Right lobe of liver (tissue), 6 donors: ENCODE data around the gene SPATA45. TPM values are rescaled to one million over a fixed set of nuclear protein-coding genes. Genes with fewer than 3 reads are reported as not detected.
A peak's percentile ranks its signal among the peaks of the same experiment; 100 is the strongest.

ENCODE experiments used
- ATAC-seq, 4 donors: fragments of 200-7000 bp; cut with Tn5 transposase; one replicate each; pipeline ENCODE4 v1.9.1; 2020; ENCODE audit warnings: mild to moderate bottlenecking in 4 of 4, moderate library complexity in 4 of 4
- DNase-seq, 3 donors: peaks; one replicate each; pipeline ENCODE4 v3.0.0-alpha.2; 2020
- H3K27ac ChIP-seq, 3 donors: fragments of 200-600 bp; one replicate each; pipeline ENCODE4 v1.8.0; 2022
- H3K27me3 ChIP-seq, 2 donors: fragments of 200-600 bp; one replicate each; pipeline ENCODE4 v1.8.0; 2022
- H3K36me3 ChIP-seq, 4 donors: fragments of 200-600 bp; sonication (generic) in 1 of 4; one replicate each; pipeline versions ENCODE4 v1.5.1 to v1.8.0; 2017 to 2022; ENCODE audit warnings: control low read depth in 1 of 4
- H3K4me1 ChIP-seq, 4 donors: fragments of 200-600 bp; sonication (generic) in 1 of 4; one replicate each; pipeline versions ENCODE4 v1.5.1 to v1.8.0; 2017 to 2022; ENCODE audit warnings: control low read depth in 1 of 4
- H3K4me3 ChIP-seq, 3 donors: fragments of 200-600 bp; one replicate each; pipeline ENCODE4 v1.8.0; 2022
- H3K9me3 ChIP-seq, 4 donors: fragments of 200-600 bp; sonication (generic) in 1 of 4; one replicate each; pipeline versions ENCODE4 v1.5.1 to v1.8.0; 2017 to 2022; ENCODE audit warnings: control low read depth in 1 of 4
- CTCF ChIP-seq, 4 donors: fragments of 200-600 bp in 3 of 4; fragments of 450-650 bp in 1 of 4; IDR thresholded peaks; one replicate each; pipeline versions ENCODE4 v1.5.1 to v1.8.0; 2016 to 2022; ENCODE audit warnings: antibody characterized with exemption in 4 of 4, mild to moderate bottlenecking in 2 of 4
- POLR2A ChIP-seq: fragments of 450-650 bp; IDR thresholded peaks from one replicate; pipeline ENCODE4 v1.6.1; 2017; ENCODE audit warnings: antibody characterized with exemption, mild to moderate bottlenecking
- WGBS: methylation state at CpG from one replicate; pipeline ENCODE4 v1.1.6; 2018; ENCODE audit warnings: low coverage, low lambda C conversion rate; ENCODE audit not compliant: insufficient coverage; ENCODE audit errors: missing lambda C conversion rate; 5-methylcytosine and 5-hydroxymethylcytosine counted together
- intact Hi-C, 2 donors: fragments of 100-400 bp; cut with DNase I; formaldehyde crosslinking; loops; one replicate each; pipeline versions ENCODE4 v1.11.2 to v1.14.1; 2022
- total RNA-seq, 6 experiments: library from RNA; depleted of rRNA in 2 of 6; stranded (reverse); fragments of >200 nt in 2 of 6; fragmentation: NEBNext Ultra II Directional in 3 of 6; extraction: Animal tissue kit (Norgen Biotek cat#: 25700) in 3 of 6; gene quantifications; one replicate each; pipeline versions ENCODE4 v1.1.0 to v1.2.4, GENCODE V29; 2016 to 2023
- donor health status: DM: no; HTN: yes; CAD: no.
- donor health status: DM: no; HTN: no; CAD: no.
- donor health status: DM: no; HTN: no; CAD: no.
- donor health status: DM: no; HTN: yes; CAD: no.
- donor health status: DM: no; HTN: yes; CAD: no.

The SPATA45 gene
- total RNA-seq, 6 experiments from 2014 or later, result 1.2 TPM; not detected in 5

DNA sequence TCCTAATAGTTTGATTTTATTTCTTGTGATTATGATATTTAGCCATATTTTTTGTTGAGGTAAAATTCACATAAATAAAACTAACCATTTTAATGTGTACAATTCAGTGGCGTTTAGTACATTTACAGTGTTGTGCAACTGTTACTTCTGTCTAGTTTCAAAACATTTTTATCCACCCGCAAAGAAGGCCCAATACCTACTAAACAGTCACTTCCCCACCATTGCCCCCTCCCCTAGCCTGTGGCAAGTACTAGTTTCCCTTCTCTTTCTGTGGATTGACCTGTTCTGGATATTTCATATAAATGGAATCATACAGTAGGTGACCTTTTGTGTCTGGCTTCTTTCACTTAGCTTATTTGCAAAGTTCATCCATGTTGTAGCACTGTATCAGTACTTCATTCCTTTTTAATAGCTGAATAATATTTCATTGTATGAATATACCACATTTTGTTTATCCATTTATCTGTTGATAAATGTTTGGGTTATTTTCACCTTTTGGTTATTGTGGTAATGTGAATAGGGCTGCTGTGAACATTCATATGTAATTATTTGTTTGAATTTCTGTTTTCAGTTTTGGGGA lies 14.8 kb upstream of the SPATA45 start:
- no peak for ATAC-seq
- peaks cover 0 to 7% (median 0%) of the 10 kb centered on the region in 4 donors for H3K4me1 ChIP-seq
- DNase-seq, result no peak
- intact Hi-C loops, result no loop called here
- no peaks in the 10 kb centered on the region for H3K36me3 ChIP-seq
- TF ChIP-seq CTCF (IDR thresholded peaks at IDR 0.05) (no peak), POLR2A (no peak)
- no peaks in the 10 kb centered on the region for H3K27me3 ChIP-seq
- no peak overlapping the region for H3K4me3 ChIP-seq
- H3K27ac ChIP-seq, result no peak overlapping the region
- H3K9me3 ChIP-seq, result no peaks in the 10 kb centered on the region
- WGBS, result 69% methylated on average over 2 of the region's 2 CpGs

- WGBS, result 72% methylated on average over 5 of the region's 5 CpGs
- Histone ChIP-seq H3K27me3 (no peaks in the 10 kb centered on the region), H3K27ac (no peak overlapping the region), H3K9me3 (no peaks in the 10 kb centered on the region), H3K4me1 (peaks cover 0 to 7% (median 0%) of the 10 kb centered on the region in 4 donors), H3K36me3 (no peaks in the 10 kb centered on the region), H3K4me3 (no peak overlapping the region)
- DNase-seq (no peak), ATAC-seq (no peak)
- intact Hi-C loops, result no loop called here
- TF ChIP-seq CTCF (IDR thresholded peaks at IDR 0.05) (no peak), POLR2A (no peak)
These were observed 13.5 kb upstream of the SPATA45 start for GRCh38 chr1:212860713-212861581.

DNA sequence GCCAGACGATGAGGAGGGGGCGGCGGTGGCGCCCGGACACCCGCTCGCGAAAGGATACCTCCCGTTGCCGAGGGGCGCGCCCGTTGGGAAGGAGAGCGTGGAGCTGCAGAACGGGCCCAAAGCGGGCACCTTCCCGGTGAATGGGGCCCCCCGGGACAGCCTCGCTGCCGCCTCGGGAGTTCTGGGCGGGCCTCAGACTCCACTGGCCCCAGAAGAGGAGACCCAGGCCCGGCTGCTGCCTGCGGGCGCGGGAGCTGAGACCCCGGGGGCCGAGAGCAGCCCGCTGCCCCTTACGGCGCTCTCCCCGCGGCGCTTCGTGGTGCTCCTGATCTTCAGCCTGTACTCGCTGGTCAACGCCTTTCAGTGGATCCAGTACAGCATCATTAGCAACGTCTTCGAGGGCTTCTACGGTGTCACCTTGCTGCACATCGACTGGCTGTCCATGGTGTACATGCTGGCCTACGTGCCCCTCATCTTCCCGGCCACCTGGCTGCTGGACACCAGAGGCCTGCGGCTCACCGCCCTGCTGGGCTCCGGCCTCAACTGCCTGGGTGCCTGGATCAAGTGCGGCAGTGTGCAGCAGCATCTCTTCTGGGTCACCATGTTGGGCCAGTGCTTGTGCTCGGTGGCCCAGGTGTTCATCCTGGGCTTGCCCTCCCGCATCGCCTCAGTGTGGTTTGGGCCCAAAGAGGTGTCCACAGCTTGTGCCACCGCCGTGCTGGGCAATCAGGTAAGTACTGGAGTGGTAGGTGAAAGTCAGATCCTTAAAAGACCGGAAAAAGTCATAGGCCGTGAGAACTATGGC lies 11.2 kb upstream of the SPATA45 start:
- peak in 2 of 3 donors; percentile 36 to 53 for DNase-seq
- ATAC-seq, result peak; percentile 22 to 55 (median 38)
- H3K9me3 ChIP-seq, result no peaks in the 10 kb centered on the region
- H3K27me3 ChIP-seq, result no peaks in the 10 kb centered on the region
- H3K27ac ChIP-seq, result peak overlapping the region; percentile 44 to 90 (median 76)
- H3K4me3 ChIP-seq, result peak overlapping the region; percentile 92 to 93 (median 93)
- no peaks in the 10 kb centered on the region for H3K36me3 ChIP-seq
- intact Hi-C loops, result no loop called here
- no peak for TF ChIP-seq CTCF (IDR thresholded peaks at IDR 0.05)
- no peak for TF ChIP-seq POLR2A
- 17% methylated on average over 16 of the region's 54 CpGs for WGBS
- peaks cover 0 to 7% (median 0%) of the 10 kb centered on the region in 4 donors for H3K4me1 ChIP-seq

- H3K9me3 ChIP-seq, result no peaks in the 10 kb centered on the region
- peak within 1 kb of the TSS; percentile 50 to 90 (median 76) for H3K27ac ChIP-seq
- H3K27me3 ChIP-seq, result no peaks in the 10 kb centered on the region
- H3K4me1 ChIP-seq, result peaks cover 0 to 7% (median 0%) of the 10 kb centered on the region in 4 donors
- 0% methylated on average over 20 of the region's 54 CpGs for WGBS
- ATAC-seq (peak; percentile 96 to 100 (median 98)), DNase-seq (peak; percentile 98 to 99 (median 99))
- H3K4me3 ChIP-seq, result peak within 1 kb of the TSS; percentile 92 to 93 (median 93)
- TF ChIP-seq POLR2A (peak; percentile 84), CTCF (IDR thresholded peaks at IDR 0.05) (no peak)
- intact Hi-C loops, result no loop called here
- no peaks in the 10 kb centered on the region for H3K36me3 ChIP-seq
These were observed 10.6 kb upstream of the SPATA45 start, which contains the start of gene FLVCR1 for GRCh38 chr1:212857992-212858460. TSS of gene FLVCR1 (plus strand) at chr1:212858275. CDS start at chr1:212858453, 178 bp downstream.
